NT2/D1 (cell line): Measurements from ENCODE around the gene DPEP2.

Experiments used
- SUZ12 ChIP-seq: IDR thresholded peaks from 2 replicates; pipeline ENCODE4 v1.6.1; 2011; ENCODE audit not compliant: insufficient read length, insufficient read depth; ENCODE audit errors: extremely low read depth
- YY1 ChIP-seq: IDR thresholded peaks from 2 replicates; pipeline ENCODE4 v1.6.1; 2011; ENCODE audit not compliant: insufficient read length, insufficient read depth
- ZNF274 ChIP-seq: IDR thresholded peaks from 2 replicates; pipeline ENCODE4 v1.6.1; 2011; ENCODE audit warnings: mild to moderate bottlenecking, low read depth, low read length

GRCh38 chr16:67950335-67950843, 48.9 kb downstream of the DPEP2 start:
- TF ChIP-seq YY1 (no peak), ZNF274 (no peak), SUZ12 (no peak)
